Muscle layer of colon (tissue), 2 donors: ENCODE measurements around the gene CNTNAP3.
"Not testable (repeated sequence)": the region's sequence is repeated elsewhere in the genome, so short reads cannot be mapped to it uniquely, and the experiment has no call there.

Source experiments
- H3K27ac ChIP-seq: one replicate; pipeline ENCODE4 v1.7.0; 2013; ENCODE audit warnings: low read depth, mild to moderate bottlenecking, low read length, moderate library complexity
- H3K27me3 ChIP-seq, 2 donors: one replicate each; pipeline ENCODE4 v1.7.0; 2013; ENCODE audit warnings: low read length in 2 of 2, mild to moderate bottlenecking in 2 of 2; ENCODE audit not compliant: insufficient read depth in 2 of 2, control insufficient read depth in 1 of 2
- H3K36me3 ChIP-seq: one replicate; pipeline ENCODE4 v1.7.0; 2013; ENCODE audit warnings: mild to moderate bottlenecking, low read length; ENCODE audit not compliant: insufficient read depth
- H3K4me1 ChIP-seq: one replicate; pipeline ENCODE4 v1.7.0; 2013; ENCODE audit warnings: mild to moderate bottlenecking, low read length; ENCODE audit not compliant: insufficient read depth
- H3K4me3 ChIP-seq, 2 donors: one replicate each; pipeline ENCODE4 v1.7.0; 2013; ENCODE audit warnings: low read length in 2 of 2, low read depth in 1 of 2, mild to moderate bottlenecking in 1 of 2, moderate library complexity in 1 of 2
- H3K9ac ChIP-seq: one replicate; pipeline ENCODE4 v1.7.0; 2013; ENCODE audit warnings: low read length
- H3K9me3 ChIP-seq: one replicate; pipeline ENCODE4 v1.7.0; 2013; ENCODE audit warnings: mild to moderate bottlenecking, low read length
- donor health status: abdominal sarcoma.
- donor health status: Adenocarcinoma of cecum.

The CNTNAP3 gene

GRCh38 chr9:39287980-39288379 is at the start of gene CNTNAP3:
TSS of gene CNTNAP3 (minus strand) at chr9:39288167. CDS start at chr9:39288064, 103 bp downstream.
- not testable (repeated sequence) for H3K4me3 ChIP-seq, H3K36me3 ChIP-seq, H3K27me3 ChIP-seq, H3K9ac ChIP-seq, H3K9me3 ChIP-seq, H3K27ac ChIP-seq, H3K4me1 ChIP-seq

DNA sequence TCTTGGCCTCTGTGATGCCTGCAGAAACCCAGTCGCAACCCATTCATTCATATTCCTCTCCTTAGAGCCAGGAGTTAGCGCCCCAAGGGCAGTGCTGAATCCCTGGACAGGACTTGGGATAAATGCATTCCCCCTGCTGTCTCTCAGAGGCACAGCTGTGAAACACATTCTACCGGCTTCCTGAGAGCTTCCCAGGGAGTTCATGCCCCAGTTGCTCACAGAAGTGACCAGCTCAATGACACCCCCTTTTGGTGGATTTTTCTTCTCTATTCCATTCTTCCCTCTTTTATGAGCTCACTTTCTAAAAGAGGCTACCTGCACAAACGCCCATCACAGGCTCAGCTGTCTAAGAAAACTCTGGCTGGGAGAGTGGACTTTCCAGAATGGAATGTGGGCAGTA is 8.0 kb downstream of the CNTNAP3 start:
- not testable (repeated sequence) for H3K9me3 ChIP-seq, H3K4me3 ChIP-seq, H3K27me3 ChIP-seq, H3K27ac ChIP-seq, H3K36me3 ChIP-seq, H3K9ac ChIP-seq, H3K4me1 ChIP-seq

DNA sequence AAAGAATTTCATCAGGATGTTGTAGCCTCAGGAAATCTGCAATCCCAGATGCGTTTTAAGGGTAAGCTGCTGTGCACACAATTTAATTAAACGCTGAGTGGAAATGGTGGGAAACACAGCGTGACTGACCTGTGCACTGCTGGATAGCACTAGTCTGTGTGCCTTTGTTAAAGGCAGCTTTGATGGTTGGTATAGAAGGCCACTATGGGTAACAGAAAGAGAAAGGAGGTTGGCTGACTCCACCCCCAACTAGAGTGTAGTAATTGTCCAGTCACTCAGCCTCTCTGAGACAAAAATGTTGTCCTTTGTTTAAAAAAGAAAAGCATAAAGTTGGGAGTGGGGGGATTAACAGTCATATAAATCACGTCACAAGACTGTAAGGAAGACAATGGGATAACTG is 45.5 kb downstream of the CNTNAP3 start:
- not testable (repeated sequence) for H3K9ac ChIP-seq, H3K27ac ChIP-seq, H3K27me3 ChIP-seq, H3K36me3 ChIP-seq, H3K9me3 ChIP-seq, H3K4me1 ChIP-seq, H3K4me3 ChIP-seq

- not testable (repeated sequence) for H3K36me3 ChIP-seq, H3K4me3 ChIP-seq, H3K27me3 ChIP-seq, H3K9ac ChIP-seq, H3K9me3 ChIP-seq, H3K4me1 ChIP-seq, H3K27ac ChIP-seq
These were observed 55.6 kb downstream of the CNTNAP3 start for GRCh38 chr9:39232130-39232991.

GRCh38 chr9:39215976-39216375 is 72.0 kb downstream of the CNTNAP3 start:
- not testable (repeated sequence) for H3K9me3 ChIP-seq, H3K27ac ChIP-seq, H3K36me3 ChIP-seq, H3K9ac ChIP-seq, H3K27me3 ChIP-seq, H3K4me1 ChIP-seq, H3K4me3 ChIP-seq

- H3K27me3 ChIP-seq, H3K36me3 ChIP-seq, H3K27ac ChIP-seq: not testable (repeated sequence)
These were observed 78.2 kb downstream of the CNTNAP3 start for GRCh38 chr9:39209773-39210172.

GRCh38 chr9:39206643-39207042 is 81.3 kb downstream of the CNTNAP3 start:
- not testable (repeated sequence) for H3K4me3 ChIP-seq, H3K9ac ChIP-seq, H3K27me3 ChIP-seq, H3K36me3 ChIP-seq, H3K9me3 ChIP-seq, H3K27ac ChIP-seq, H3K4me1 ChIP-seq

More at GRCh38 chr9:39209773-39210172, 78.2 kb downstream of the CNTNAP3 start:
- not testable (repeated sequence) for H3K9ac ChIP-seq, H3K9me3 ChIP-seq, H3K4me3 ChIP-seq, H3K4me1 ChIP-seq

DNA sequence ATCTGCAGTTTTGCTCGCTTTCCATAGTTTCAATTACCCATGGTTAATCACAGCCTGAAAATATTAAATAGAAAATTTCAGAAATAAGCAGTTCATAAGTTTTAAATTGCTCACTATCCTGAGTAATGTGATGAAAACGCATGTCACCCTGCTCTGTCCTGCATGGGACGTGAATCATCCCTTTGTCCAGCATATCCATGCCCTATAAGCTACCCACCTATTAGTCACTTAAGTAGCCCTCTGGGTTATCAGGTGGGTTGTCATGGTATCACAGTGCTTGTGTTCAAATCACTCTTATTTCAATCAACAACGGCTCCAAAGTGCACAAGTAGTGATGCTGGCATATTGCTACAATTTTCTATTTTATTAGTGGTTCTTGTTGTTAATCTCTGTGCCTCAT is 82.1 kb downstream of the CNTNAP3 start:
- not testable (repeated sequence) for H3K9ac ChIP-seq

DNA sequence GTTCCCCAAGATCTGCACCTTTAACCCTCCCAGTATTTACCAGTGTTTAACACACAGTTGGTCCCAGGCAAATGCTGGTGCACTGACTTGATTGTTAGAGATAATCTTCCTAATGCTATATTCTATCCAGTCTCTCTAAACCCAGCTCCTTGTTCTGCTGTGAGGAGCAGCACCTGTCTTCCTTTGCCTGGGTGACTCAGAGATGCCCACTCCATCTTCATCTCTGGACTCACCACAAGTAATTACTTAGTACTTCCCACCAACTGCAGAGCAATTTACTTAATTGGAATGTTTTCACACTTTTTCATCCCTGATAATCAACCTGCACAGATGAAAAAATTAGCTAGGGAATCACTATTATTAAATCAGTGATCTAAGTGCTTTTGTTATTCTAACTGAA is 87.6 kb downstream of the CNTNAP3 start:
- H3K9me3 ChIP-seq, H3K27me3 ChIP-seq, H3K4me1 ChIP-seq, H3K27ac ChIP-seq, H3K4me3 ChIP-seq, H3K9ac ChIP-seq, H3K36me3 ChIP-seq: not testable (repeated sequence)

More for the DNA sequence above, 82.1 kb downstream of the CNTNAP3 start:
- H3K27me3 ChIP-seq, H3K9me3 ChIP-seq, H3K36me3 ChIP-seq, H3K4me3 ChIP-seq, H3K27ac ChIP-seq, H3K4me1 ChIP-seq: not testable (repeated sequence)

- not testable (repeated sequence) for H3K27me3 ChIP-seq, H3K27ac ChIP-seq, H3K9me3 ChIP-seq, H3K36me3 ChIP-seq, H3K4me3 ChIP-seq, H3K4me1 ChIP-seq, H3K9ac ChIP-seq
These were observed 89.8 kb downstream of the CNTNAP3 start for GRCh38 chr9:39198000-39198709.

DNA sequence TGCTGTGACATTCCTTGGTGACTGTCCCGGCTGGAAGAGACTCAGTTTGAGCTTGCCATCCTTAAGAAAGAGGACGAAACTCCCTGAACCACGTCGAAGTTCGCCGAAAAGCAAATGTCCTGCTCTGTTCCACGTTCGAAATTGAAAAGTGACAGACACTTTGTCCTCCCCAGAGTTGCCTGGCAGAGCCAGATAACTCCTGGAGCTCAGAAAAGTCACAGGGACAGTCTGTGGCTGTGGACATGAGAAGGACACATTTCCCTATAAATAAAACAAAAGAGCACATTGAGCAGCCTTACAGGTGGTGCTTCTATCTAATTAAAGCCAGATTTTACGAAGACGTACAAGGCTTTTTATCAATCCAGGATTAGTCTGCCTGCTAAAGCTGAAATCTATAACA is 116.6 kb downstream of the CNTNAP3 start:
- not testable (repeated sequence) for H3K9ac ChIP-seq, H3K4me1 ChIP-seq, H3K36me3 ChIP-seq, H3K9me3 ChIP-seq, H3K27ac ChIP-seq, H3K4me3 ChIP-seq, H3K27me3 ChIP-seq

GRCh38 chr9:39157714-39158113 is 130.3 kb downstream of the CNTNAP3 start:
- H3K9ac ChIP-seq, H3K27me3 ChIP-seq, H3K4me1 ChIP-seq, H3K4me3 ChIP-seq, H3K27ac ChIP-seq, H3K9me3 ChIP-seq, H3K36me3 ChIP-seq: not testable (repeated sequence)
